Measurements from ENCODE around the gene CSAG3.

GRCh38 chrX:152738560-152738959 lies 20.5 kb upstream of the CSAG3 start:
- no peak for TF ChIP-seq CTCF (IDR thresholded peaks at IDR 0.05)
- TF ChIP-seq POLR2A (IDR thresholded peaks at IDR 0.05) = no peak
